Stimulated activated CD8-positive, alpha-beta memory T cell treated with anti-CD3 and anti-CD28 coated beads, Interleukin-12 subunit alpha, Interleukin-12 subunit beta, amount 100 ng/mL, for 24 hours (primary cell): ENCODE results near the gene NFKB2.
A peak's percentile ranks its signal among the peaks of the same experiment; 100 is the strongest.

Experiments
- DNase-seq: peaks from one replicate; pipeline ENCODE4 v3.0.0-alpha.2; 2020; ENCODE audit errors: extremely low read depth

Gene NFKB2

DNA sequence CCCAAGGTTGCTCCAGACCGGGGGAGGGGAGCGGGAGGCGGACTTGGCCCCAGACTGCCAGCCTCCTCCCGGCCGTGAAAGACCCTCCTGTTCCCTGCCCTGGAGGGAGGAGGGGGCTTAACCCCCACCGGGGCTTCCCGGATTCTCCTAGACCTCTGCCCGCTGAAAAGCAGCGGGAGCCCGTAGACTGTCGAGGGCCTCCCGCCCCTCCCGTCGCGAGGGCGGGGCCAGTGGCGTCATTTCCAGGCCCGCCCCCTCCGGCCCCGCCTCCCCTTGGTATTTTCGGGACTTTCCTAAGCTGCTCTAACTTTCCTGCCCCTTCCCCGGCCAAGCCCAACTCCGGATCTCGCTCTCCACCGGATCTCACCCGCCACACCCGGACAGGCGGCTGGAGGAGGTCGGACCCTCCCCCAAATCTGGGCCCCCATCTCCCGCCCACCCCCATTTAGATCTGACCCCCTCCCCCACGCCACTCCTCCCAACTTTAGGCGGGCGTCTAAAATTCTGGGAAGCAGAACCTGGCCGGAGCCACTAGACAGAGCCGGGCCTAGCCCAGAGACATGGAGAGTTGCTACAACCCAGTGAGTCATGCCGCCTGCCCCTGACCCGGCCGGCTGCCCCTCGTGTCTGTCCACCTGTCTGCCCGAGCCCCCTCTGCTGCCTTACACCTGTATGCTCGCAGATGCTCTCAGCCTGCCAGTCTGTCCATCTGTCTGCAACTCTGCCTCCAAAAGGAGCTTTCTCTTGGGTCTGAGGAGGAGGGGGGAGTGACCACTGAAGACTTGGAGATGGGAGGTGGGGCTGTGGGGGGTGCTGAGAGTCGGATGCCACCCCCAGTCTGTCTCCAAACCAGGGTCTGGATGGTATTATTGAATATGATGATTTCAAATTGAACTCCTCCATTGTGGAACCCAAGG is at the start of gene NFKB2:
TSS of gene NFKB2 (plus strand) at position 306 of the 917 bp plus-strand sequence. CDS start at position 561, 255 bp downstream.
- peak; percentile 70 for DNase-seq

DNA sequence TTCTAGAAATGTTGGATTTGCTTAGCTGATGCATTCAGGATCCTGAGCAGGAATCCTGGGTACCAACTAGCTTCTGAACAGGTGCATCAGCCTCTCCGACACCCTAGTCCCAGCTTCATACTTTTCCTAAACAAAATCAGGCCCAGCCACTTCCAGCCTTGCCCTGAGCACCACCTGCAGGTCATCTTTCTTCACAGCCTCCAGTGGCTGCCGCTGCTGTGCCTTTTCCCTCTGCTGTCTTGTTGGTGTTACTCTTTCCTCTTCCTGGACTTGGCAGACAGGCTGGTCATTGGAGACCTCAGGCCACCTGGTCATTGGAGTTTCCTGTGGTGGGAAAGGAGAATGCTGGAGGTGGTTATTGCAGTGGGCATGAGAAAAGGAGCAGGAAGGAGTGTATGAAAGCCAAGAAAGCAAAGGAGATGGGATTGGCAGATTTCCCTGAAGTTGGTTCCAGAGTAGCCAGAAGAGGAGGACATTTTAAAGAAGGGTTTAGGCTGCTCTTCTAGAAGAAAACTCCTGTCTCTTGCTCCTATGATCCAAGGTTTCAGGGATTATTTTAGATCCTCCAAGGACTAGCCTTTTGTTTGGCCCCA is 48.2 kb upstream of the NFKB2 start:
- DNase-seq, result no peak

DNA sequence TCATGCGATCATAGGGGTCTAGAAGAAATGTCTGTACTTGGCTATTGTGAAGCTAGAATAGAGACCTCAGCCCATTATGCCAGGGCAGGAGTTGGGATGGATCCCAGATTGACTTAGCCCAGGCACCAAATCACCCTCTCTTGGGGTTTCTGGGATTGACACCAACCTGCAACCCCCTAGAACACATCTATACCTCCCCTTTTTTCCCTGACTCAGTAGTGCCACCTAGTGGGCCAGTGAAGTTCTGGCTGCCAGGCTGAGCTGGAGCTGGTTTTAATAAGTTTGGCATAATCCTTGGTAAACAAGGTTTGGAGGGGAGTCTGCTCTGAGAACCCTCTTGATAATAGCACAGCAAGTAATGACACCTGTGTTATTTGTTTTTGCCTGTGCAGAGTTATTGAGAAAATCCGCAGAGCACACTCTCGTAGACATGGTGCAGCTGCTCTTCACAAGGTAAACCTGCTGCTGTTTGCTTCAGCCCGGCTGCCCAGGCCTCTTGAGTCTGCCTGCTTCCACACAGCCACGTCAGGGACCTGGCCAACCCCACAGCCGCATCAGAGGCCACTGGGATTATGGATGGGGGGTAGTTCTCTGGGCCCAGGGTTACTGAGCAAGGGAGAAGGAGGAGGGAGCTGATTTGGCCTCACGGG is 43.3 kb upstream of the NFKB2 start:
- DNase-seq, result peak; percentile 23

DNA sequence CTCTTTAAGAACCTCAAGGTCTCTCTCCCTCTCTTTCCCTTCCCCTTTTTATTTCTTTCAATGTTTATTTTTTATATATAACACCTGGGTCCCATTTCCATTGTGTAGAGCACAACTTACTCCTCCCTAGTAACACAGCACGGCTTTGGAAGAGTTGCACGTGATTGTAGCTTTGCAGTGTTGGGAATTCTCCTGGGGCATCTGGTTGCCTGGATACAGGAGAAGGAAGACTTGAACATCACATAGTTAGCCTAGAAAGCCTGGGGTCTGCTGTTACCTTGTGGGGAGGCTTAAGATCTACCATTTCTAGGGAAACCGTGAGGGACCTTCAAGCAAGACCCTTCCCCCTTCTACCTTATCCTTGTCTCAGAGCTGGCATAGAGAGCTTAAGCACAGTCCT is 41.1 kb upstream of the NFKB2 start:
- DNase-seq, result no peak

DNA sequence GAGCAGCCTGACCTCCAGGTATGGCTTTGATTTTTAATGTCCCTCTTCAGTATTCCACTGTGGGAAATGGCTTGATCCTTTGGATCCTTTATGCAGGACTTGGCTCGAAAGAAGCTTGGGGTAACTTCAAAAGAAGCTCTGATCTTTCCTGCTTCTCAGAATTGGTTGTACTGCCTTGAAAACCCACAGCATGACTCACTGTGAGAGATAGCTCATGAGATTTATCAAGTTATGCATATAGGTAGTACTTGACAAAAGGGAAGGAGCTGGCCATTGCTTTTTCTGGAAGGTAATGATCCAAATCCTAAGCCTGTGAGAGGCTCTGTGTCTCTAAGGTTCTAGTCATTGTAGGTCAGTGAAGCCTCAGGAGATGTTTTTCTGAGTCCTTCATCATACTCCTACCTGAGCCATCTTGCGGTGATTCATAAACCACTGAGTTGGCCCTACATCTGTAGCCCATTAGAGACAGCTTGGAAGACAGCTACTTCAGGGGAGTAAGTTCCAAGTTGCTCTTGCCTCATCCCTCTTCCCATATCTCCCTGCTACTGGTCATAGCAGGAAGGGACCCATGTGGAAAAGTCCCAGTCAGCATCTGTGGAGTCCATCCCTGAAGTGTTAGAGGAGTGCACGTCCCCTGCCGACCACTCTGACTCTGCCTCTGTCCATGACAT is 36.7 kb upstream of the NFKB2 start:
- no peak for DNase-seq

DNA sequence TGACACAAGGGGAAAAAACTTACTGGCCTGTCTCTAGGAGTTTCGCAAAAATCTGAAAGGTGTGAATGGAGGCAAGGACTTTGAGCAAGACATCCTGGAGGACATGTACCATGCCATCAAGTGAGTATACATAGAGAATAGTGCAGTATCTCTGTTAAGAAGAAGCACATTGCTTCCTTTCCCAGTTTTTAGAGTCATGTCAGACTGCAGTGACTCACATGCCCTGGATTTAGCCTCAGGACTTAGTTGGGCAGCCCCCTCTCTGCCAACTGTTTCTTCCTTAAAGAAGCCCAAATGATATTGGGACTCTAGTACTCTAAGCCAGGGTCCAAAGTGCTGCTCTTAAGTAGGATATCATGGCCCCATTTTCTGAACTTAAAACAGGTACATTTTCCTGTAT is 28.1 kb upstream of the NFKB2 start:
- DNase-seq, result no peak

DNA sequence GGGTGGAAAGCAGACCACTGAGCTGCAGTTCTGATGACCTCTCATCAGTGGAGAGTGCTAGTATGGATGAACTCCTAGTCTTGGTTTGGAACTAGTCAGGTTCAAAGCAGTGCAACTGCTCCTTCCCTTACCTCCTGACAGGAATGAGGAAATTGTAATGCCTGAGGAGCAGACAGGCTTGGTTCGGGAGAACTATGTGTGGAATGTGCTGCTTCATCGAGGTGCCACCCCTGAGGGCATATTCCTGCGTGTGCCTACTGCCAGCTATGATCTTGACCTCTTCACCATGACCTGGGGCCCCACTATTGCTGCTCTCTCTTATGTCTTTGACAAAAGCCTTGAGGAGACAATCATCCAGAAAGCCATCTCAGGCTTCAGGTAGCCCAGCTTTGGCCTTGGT is 27.4 kb upstream of the NFKB2 start:
- no peak for DNase-seq

DNA sequence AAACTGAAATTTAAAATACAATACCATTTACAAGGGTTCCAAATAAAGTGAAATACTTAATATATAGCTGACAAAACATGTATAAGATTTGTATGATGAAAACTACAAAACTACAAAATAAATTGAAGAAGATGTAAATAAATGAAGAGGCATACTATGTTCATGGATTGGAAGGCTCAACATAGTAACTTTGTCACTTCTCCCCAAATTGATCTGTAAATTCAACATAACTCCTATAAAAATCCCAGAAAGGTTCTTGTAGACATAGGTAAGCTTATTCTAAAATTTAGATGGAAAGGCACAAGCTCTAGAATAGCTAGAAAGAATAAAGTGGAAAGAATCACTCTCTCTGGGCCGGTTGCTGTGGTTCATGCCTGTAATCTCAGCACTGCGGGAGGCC is 24.2 kb upstream of the NFKB2 start:
- no peak for DNase-seq

DNA sequence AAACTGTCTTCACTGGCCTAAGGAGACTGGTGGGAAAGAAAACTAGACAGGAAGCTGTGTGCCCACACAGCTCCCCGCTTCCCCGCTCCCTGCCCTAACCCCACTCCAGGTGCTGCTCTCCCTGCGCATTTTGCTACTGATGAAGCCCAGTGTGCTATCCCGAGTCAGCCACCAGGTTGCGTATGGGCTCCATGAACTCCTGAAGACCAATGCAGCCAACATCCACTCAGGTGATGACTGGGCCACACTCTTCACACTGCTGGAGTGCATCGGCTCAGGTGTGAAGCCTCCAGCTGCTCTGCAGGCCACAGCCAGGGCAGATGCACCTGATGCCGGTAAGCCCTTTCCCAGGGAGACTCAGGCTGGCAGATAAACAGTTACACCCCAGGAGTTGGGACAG is 20.3 kb upstream of the NFKB2 start:
- no peak for DNase-seq

DNA sequence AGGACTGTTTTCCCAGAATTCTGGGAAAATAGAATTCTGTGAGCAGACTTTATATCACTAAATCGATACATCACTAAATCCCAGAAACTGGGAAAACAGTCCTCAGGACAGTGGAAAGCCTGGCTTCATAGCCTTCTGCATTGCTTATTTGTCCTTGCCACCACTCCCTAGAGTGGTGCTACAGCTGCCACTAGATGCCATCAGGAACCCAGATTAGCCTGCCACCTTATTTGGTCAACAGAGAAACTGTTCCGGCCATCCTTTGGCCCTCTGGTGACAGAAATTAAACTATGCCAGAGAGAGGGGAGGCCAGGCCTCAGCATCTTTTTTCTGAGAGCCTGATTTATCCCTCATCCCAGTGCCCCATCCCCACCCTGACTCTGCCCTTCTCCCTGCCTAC is 19.6 kb upstream of the NFKB2 start:
- DNase-seq, result no peak

DNA sequence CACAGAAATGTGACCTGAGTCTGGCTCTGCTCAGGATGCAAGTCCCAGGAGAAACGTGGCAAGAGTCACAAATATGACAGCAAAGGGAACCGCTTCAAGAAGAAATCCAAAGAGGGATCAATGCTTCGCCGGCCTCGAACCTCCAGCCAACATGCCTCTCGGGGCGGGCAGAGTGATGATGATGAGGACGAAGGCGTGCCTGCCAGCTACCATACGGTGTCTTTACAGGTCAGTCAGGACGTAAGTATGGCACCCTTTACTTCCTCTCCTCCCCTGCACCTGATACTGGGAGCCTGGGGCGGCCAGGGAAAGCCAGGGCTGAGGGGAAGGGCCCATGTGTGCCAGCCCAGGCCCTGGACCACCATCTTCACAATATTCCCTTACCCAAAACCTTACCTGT is 18.6 kb upstream of the NFKB2 start:
- DNase-seq, result no peak

DNA sequence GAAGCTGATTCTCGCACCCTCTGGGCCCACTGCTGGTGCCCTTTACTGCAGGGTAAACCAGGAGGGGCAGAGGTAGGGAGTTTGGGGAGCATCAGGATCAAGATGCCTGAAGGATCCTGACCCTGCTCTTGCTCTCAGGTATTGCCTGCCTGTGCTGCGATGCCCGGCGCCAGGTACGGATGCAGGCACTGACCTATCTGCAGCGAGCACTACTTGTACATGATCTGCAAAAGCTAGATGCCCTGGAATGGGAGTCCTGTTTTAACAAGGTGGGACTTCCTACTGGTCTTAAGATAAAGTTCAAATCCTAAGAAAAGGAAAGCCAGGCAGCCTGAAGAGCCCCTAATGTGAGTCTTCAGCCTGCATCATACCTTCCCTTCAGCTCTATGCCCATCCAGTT is 16.1 kb upstream of the NFKB2 start:
- no peak for DNase-seq

DNA sequence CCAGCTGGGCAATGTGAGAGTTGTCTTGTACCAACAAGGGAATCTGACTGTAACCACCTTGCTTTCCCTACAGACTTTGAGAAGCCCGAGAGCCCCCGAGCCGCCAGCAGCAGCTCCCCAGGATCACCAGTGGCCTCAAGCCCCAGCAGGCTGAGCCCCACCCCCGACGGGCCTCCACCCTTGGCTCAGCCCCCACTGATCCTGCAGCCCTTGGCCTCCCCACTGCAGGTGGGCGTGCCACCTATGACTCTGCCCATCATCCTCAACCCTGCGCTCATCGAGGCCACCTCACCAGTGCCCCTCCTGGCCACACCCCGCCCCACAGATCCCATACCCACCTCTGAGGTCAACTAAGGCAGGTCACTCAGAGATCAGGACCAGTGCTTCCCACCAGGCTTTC is 13.5 kb upstream of the NFKB2 start:
- DNase-seq, result no peak

DNA sequence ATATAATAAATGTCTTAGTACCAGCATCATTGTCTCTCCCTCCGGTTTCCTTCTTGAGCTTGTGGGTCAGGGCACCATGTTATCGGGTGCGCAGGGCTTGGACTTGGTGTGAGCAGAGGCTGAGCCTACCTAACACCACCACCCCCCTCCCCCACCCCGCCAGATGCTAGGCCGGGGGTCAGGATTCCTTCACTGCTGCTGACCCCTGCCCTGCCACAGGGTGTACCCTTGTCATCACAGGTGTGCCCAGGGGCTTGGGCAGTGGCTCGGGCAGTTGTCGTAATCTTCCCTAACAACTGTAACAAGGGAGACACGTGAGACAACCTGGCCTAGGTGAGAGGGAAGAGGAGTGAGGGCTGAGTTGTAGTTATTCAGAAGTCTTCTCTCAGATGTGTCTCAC is 12.6 kb upstream of the NFKB2 start:
- no peak for DNase-seq

DNA sequence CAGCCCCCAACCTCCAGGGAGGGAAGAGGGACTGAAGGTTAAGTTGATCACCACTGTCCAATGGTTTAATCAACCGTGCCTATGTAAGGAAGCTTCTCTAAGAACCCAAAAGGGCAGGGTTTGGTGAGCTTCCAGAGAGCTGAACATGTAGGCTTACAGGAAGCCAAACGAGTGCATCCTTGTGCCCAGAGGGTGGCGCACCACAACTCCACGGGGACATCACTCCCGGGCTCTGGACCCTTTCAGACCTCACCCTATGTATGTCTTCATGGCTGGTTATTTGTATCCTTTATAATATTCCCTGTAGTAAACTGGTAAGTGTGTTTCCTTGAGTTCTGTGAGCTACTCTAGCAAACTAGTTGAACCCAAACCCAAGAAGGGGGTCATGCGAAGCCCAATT is 11.5 kb upstream of the NFKB2 start:
- DNase-seq, result no peak

DNA sequence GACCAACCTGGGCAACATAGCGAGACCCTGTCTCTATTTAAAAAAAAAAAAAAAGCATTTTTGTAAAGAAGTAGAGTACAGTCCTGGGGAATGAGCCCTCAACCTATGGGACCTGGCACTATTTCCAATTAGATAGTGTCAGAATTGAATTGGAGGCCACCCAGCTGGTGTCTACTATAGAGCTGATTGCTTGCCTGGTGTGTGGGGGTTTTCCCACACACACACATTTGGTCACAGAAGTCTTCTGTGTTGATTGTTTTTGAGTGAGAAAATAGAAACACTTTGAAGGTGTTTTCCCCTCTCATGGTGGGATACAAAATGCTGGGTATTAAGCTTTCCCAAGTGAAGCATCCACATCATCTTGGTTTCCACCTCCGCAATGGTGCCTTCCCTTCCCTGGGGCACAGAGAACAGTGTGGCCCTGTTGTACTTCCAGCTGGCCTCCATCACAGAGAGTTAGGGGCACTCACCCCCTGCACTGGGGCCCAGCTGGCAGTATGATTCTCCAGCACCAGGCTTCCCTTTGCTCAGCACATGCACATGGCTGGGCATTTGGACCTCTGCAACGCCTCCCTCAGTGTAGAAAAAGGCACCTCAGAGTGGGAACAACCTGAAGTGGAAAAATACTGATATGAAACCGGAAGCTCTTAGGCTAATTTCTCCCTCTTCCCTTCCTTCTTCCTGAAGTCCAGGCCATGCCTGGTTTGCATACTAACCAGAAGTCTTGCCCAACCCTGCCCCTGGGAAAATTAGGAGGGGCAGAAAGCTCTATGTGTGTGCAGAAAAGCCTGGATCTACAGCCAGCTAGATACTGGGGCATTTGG is 10.7 kb upstream of the NFKB2 start:
- DNase-seq, result no peak

DNA sequence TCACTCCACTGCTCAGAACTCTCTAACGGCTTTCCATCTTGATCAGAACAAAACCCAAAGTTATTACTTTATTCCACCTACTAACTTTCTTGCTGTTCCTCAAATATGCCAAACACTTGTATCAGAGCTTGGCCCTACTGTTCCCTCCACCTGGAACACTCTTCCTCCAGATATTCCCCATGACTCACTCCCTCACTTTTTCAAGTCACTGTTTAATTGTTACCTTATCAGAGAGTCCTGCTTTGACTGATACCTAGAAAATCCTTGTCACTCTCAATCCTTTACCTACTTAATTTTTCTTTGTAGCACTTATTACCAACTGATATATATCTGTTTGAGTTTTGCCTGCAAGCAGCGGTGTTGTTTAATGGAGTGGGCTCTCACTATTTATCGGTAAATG is 5.6 kb upstream of the NFKB2 start:
- no peak for DNase-seq

DNA sequence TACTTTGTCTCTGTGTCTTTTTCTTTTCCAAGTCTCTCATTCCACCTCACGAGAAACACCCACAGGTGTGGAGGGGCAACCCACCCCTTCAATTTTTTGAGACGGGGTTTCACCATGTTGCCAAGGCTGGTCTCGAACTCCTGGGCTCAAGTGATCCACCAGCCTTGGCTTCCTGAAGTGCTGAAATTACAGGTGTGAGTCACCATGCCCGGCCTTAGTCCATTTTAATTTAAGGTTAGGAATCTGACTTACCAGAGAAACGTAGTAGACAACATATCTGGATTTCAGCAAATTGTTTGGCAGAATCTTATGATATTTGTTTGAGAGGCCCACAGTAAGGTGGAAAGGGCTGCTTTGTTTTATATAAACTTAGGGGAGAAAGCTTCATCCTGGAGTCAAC is 3.2 kb upstream of the NFKB2 start:
- no peak for DNase-seq

DNA sequence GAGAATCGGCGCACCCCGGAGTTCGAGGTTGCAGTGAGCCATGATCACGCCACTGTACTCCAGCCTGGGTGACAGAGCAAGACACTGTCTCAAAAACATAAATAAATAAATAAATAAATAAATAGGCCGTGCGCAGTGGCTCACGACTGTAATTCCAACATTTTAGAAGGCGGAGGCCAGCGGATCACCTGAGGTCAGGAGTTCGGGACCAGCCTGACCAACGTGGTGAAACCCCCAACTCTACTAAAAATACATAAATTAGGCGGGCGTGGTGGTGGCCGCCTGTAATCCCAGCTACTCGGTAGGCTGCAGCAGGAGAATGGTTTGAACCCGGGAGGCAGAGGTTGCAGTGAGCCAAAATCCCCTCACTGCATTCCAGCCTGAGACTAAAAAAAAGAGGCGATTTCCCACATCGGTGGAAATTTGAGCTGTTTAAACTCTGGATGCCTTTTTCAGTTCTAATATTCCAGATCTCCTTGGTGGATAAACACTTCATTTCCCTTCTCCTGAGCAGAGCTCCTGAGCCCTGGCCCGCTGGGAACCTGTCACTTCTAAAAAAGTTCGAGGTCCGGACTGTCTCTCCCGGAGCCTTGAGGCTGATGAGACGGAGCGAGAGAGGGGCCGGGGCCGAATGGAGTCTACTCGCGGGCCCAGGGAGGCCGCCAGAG is 2.0 kb upstream of the NFKB2 start:
- no peak for DNase-seq

DNA sequence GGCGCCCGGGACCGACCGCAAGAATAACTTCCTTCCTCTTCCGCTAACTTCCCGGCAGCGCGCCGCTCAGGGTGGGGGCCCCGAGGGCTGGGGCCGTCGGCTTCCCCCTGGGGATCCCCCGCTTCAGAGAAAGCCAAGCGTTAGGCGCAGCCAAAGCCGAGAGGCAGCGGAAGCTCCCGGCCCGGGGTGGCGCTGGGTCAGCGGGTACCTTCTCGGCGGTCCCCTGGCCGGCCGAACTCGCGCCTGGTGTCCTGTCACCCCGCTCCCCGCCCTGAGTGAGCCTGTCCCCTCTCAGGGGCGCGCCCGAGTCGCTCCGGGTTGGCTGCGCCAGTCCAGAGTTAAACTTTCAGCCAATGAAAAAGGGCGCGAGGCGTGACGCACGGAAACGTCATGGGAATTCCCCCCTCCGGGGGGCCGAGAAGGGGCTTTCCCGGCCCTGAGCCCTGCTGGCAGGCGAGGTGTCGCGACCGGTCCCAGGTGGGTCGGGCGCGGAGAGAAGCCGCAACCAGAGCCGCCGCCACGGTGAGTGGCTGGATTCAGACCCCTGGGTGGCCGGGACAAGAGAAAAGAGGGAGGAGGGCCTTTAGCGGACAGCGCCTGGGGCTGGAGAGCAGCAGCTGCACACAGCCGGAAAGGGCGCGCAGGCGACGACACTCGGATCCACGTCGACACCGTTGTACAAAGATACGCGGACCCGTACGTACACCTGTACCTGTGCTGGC is 1.3 kb upstream of the NFKB2 start:
- DNase-seq, result peak; percentile 97
